Measurements from ENCODE around the gene MCM3AP.
"Not testable (repeated sequence)": the region's sequence is repeated elsewhere in the genome, so short reads cannot be mapped to it uniquely, and the experiment has no call there.

MCM3AP gene

DNA sequence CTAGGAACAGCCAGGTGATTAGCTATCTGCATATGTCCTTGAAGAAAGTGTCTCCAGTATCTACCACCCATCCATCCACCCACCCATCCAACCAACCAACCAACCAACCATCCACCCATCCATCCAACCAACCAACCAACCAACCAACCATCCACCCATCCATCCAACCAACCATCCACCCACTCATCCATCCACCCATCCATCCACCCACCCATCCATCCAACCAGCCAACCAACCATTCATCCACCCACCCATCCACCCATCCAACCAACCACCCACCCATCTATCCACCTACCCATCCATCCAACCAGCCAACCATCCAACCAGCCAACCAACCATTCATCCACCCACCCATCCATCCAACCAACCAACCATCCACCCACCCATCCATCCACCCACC lies 26.2 kb upstream of the MCM3AP start:
- no peak for DNase-seq (ENCODE audit: low read depth in 2 of 2)

DNA sequence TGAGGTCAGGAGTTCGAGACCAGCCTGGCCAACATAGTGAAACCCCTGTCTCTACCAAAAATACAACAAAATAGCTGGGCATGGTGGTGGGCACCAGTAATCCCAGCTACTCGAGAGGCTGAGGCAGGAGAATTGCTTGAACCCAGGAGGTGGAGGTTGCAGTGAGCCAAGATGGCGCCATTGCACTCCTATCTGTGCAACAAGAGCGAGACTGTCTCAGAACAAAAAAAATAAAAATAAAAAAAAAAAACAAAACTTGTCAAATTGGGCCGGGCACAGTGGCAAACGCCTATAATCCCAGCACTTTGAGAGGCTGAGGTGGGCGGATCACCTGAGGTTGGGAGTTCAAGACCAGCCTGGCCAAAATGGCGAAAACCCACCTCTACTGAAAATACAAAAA lies 24.8 kb upstream of the MCM3AP start:
- not testable (repeated sequence) for DNase-seq (ENCODE audit: low read depth in 2 of 2)

DNA sequence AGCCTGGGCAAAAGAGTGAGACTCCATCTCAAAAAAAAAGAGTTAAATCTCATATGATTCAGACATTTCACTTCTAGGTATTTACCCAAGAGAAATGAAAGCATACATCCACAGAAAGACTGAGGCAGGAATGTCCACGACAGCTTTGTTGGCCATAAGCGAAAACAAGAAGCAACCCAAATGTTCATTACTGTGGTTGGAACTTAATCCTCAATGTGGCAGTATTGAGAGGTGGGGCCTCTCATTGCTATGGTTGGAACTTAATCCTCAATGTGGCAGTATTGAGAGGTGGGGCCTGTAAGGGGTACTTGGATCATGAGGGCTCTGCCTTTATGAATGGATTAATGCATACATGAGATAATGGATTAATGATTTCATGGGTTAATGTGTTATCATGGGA lies 23.0 kb upstream of the MCM3AP start:
- DNase-seq (ENCODE audit: low read depth in 2 of 2), result no peak

DNA sequence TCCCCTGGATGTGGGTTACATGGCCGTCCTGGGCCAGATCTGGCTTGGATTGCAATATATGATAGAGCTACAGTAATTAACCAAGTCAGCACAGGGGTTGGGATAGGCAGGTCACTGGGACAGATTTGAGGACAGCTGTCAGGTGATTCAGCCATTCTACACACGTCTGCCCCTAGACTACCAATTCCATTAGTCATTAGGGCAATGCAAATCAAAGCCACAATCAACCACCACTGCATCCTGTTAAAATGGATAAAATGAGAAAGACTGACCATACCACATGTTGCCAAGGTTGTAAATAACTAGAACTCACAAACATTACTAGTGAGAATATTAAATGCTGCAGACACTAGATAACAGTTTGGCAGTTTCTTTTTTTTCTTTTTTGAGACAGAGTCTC lies 22.2 kb upstream of the MCM3AP start:
- no peak for DNase-seq (ENCODE audit: low read depth in 2 of 2)

DNA sequence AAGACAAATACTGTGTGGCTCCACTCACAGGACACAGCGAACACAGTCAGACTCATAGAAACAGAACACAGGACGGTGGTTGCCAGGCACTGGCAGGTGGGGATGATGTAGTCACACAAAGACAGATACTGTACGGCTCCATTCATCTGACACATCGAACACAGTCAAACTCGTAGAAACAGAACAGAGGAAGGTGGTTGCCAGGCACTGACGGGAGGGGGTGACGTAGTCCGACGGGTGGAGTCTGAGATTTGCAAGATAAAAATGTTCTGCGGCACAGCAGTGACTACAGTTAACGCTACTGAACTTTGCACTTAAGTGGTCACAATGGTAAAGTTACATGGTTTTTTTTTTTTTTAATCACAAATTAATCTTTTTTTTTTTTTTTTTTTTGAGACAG lies 19.5 kb upstream of the MCM3AP start:
- DNase-seq (ENCODE audit: low read depth in 2 of 2), result no peak

DNA sequence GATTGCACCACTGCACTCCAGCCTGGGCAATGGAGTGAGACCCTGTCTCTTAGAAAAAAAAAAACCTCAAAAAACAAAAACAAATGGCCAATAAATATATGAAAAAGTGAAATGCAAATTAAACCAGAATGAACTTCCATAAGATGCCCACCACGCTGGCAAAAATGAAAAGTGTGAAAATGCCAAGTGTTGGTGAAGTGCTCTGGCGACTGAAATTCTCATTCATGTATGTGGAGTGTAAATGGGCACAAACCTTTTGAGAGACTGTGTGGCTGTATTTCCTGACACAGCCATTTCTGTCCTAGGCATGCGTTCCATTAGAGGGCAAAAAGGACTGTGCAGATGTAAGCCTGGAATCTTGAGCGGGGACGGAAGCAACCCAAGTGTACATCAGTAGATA lies 19.0 kb upstream of the MCM3AP start:
- no peak for DNase-seq (ENCODE audit: low read depth in 2 of 2)

DNA sequence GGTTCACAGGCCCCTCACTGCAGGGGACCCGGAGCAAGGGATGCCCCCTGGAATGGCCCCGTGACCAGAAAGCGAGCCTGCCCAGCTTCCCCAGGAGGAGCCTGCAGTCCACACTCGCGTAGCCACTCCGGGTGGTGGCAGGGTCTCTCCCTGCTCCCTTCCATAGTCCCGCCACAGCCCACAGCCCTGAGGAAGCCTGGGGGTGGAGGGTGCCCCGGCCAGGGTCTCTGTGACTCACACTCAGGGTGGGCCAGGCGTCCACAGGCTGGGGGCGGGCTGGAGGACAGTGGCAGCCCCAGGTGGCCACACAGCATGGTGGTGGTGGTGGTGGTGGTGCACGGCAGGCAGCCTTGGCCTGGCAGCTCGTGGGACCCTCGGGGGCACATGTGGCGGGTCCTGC lies 16.3 kb upstream of the MCM3AP start:
- DNase-seq (ENCODE audit: low read depth in 2 of 2), result no peak

DNA sequence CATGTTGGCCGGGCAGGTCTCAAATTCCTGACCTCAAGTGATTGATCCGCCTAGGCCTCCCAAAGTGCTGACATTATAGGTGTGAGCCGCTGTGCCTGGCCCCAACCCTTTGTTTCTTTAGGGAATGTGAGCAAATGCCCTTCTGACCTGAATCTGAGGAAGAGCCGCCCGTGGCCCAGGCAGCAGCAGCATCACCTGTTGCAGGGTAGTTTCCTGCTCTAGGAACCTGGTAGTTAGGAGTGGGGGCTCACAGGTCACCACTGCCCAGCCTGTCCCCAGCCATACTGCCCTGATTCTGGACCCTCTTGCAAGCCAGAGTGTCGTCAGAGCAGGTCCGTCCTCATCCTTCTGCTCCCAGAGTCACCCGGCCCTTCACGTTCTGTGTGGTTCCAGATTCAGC lies 13.8 kb upstream of the MCM3AP start:
- DNase-seq (ENCODE audit: low read depth in 2 of 2), result no peak

DNA sequence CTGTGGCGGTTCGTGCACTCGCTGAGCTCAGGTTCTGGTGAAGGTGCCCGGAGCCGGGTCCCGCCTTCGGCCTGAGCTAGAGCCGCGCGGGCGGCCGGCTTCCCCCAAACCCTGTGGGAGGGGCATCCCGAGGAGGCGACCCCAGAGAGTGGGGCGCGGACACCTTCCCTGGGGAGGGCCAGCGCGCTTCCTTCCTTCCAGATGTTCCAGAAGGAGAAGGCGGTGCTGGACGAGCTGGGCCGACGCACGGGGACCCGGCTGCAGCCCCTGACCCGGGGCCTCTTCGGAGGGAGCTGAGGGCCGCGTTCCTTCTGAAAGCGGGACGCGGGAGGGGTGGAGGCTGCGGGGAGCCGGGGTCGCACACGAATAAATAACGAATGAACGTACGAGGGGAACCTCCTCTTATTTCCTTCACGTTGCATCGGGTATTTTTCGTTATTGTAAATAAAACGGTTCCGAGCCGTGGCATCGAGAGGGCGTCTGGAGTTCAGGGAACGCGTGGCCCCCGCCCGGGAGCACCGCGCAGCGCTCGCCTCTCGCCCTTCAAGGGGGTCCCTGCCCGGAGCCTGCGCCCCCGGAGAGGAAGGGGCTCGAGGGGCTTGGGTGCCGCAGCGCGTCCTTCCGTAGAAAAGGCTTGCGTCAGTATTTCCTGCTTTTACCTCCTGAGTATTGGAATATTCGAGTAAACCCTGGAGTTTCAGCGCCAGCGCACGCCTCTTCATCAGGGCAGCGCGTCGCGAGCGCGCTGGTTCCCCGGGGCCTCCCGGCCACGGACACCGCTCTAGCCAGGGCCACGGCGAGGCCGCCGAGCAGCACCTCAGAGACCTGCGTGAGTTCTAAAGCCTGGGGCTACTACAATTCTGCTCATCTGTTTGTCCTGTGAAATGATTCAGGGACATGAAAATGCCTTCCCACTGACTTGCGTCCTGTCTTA lies 12.2 kb upstream of the MCM3AP start:
- DNase-seq (ENCODE audit: low read depth in 2 of 2), result no peak

DNA sequence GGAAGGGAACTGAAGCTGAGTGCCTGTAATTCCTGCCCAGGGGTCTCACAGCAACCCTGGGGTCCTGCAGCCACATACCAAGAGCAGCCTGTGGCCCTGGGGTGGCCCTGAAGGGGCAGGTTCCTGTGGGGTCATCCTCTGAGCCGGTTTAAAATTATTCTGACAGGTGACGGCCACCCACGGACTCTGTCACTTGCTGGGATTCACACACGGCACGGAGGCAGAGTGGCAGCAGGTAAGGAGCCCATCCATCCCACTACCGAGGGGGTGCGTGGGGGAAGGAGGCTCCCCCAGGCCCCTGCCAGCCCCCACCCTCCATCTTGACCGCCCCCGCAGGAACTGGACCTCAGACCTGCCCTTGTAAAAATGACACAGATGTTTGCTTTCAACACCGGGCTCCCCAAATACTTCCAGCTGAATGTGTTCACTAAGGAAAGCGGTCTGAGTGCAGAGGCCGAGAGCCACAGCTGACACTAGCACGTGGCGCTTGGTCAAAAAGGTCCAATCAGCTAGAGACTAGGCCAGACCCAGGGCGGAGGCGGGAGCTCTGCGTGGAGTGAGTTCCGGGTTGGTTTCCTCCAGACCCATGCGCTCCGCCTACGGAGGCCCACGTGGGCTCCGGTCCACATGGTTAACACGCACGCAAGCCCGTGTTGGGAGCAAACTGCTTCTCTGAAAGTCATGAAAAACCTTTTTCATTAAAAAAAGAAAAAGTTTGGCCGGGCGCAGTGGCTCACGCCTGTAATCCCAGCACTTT lies 10.8 kb upstream of the MCM3AP start:
- peak; percentile 40 to 55 for DNase-seq (ENCODE audit: low read depth in 2 of 2)

DNA sequence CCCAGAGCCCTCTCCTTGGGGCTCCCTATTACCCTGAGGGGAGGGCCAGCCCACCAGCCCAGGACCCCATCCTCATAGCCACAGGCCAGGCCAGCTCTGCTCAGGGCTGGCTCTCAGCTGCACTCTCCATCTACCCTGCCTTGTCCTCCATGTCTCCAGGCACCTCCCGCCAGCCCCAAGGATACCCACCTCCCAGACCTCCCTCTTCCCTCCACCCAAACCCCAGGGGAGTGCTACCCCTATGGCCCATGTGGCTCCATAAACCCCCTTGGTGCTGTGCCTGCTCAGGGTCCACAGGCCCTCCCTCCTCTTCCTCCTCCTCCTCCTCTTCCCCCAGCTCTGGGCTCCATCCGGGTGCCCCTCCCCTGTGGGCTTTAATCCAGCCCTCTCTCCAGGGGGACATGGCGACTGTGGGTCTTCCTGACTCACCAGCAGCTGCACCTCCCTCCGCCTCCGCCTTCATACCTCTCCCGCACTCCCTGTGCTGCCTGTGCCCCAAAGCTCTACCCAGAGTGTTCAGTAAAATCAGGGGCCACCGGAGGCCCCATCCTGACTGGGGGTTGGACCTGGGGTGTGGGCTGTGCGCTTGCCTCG lies 9.9 kb upstream of the MCM3AP start:
- no peak for DNase-seq (ENCODE audit: low read depth in 2 of 2)

DNA sequence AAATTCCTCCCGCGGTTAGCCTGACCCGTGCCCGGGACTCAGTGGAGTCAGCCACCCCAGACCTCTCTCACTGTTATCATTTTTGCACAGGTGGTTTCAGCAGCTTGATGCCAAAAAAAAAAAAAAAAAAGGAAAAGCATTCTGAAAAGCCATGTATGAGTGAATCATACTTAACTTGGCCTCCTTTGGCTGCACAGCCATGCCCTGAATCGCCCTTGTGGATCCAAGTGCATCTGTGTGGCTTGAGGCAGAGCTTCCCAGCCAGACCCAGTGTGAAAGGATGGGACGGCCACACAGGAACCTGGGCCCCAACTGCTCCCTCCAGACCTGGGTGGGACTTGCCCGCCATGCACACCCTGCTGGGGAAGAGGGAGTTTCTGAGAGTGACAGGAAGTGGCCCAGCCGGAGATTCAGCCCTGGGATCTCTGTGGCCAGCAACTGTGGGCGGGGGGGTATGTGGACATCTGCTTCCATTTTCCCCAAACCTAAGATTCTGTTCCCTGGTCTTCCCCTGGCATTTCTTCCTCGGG lies 9.3 kb upstream of the MCM3AP start:
- no peak for DNase-seq (ENCODE audit: low read depth in 2 of 2)

DNA sequence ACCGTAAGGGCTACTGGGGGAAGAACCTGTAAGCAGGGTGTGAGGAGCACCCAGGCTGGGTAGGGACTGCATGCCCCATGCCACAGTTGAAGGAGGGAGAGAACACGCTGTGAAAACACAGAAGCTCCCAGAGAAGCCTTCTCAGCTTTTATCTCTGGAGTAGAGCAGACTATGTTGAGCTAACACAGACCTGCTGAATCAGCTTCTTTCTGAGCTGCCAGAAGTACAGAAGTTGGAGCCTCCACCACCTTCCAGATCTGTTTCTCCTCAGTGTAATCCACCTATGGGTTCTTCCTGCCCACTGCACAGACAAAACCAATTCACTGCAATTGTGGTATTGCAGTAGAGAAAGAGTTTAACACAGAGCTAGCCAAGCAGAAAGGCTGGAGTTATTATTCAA lies 6.2 kb upstream of the MCM3AP start:
- no peak for DNase-seq (ENCODE audit: low read depth in 2 of 2)

DNA sequence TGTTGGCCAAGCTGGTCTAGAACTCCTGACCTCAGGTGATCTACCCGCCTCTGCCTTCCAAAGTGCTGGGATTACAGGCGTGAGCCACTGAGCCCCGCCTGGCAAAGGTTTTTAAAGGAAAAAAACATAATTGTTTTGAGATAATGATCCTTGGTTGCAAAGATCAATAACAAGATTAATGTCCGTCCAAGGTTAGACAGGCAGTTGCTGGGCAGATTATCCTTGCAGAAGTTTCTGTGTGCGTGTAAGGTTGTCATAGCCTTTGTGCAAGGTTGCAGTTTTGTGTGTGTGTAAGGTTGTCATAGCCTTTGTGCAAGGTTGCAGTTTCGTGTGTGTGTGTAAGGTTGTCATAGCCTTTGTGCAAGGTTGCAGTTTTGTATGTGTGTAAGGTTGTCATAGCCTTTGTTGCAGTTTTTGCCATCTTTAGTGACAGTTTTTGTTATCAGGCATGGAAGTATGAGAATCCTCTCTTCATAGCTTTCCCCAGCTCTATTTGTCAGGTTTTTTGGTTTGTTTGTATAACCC lies 4.3 kb upstream of the MCM3AP start:
- DNase-seq (ENCODE audit: low read depth in 2 of 2), result no peak

DNA sequence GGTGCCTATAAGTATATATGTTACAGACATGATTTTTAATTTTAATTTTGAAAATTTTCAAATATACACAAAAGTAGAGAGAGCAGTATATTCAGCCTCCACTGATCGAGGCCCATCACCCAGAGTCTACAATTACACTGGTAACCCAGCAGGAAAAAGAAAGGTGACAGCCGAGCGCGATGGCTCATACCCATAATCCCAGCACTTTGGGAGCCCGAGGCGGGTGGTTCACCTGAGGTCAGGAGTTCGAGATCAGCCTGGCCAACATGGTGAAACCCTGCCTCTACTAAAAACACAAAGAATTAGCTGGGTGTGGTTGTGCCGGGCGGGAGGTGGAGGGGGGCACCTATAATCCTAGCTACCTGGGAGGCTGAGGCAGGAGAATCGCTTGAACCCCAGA lies 2.1 kb upstream of the MCM3AP start:
- no peak for DNase-seq (ENCODE audit: low read depth in 2 of 2)

DNA sequence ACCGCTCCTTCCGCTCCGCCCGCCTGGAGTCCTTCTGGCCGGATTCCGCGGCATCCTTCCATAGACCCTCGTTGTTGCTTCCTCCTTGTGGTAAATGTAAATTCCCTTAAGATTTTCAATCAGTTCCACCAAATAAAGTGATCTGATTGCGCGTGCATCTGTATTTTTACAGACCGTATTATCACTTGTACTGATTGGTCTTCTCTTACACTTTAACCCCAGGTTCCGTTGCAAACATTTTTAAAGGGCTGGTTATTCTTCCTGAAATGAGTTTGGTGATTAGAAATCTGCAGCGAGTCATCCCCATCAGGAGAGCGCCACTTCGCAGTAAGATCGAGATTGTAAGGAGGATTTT lies 1.2 kb upstream of the MCM3AP start:
- DNase-seq (ENCODE audit: low read depth in 2 of 2), result no peak

DNA sequence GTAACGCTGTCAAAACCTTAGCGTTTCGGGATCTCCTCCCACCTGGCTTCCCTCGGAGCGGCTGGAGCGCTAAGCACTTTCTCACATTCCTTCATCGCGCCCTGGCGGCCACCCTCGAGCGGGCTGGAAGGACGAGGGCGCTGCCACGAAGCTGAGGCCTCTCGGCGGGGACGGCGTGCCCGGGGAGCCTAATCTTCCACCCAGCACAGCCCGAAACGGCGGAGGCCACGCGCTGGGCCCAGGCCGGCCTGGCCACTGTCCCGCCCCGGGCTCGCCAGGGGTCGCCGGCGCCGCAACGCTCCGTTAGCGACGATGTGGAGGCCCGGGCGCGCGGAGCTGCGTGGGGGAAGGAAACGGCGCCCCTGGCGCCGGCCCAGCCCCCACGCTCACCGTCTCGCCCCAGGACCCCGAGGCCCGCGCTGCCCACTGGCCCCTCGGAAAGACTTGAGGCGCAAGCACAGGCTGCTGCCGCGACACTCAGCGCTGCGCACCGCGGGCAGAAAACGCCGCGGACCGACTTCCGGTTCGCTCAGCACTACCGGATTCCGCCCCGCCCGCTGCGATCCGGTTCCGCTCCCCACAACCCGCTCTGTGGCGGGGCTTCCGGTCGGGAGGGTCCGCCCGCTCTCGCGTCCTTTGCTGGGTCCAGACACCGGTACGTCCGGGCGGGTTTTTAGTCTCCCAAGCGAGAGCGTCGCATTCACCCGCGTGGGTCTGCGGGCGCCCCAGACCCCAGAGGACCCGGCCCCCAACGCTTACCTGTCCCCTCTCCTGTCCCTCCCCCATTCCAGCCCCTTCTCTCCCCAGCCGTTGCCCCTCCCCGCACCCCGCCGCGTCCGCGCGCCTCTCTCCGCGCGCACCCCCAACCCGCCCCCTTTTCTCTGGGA lies 593 bp upstream of the MCM3AP start, which contains the start of gene YBEY:
YBEY (plus strand) TSS at position 582 of the 887 bp plus-strand sequence. CDS start 572 bp downstream, outside the sequence.
- peak; percentile 84 to 85 for DNase-seq (ENCODE audit: low read depth in 2 of 2)

DNA sequence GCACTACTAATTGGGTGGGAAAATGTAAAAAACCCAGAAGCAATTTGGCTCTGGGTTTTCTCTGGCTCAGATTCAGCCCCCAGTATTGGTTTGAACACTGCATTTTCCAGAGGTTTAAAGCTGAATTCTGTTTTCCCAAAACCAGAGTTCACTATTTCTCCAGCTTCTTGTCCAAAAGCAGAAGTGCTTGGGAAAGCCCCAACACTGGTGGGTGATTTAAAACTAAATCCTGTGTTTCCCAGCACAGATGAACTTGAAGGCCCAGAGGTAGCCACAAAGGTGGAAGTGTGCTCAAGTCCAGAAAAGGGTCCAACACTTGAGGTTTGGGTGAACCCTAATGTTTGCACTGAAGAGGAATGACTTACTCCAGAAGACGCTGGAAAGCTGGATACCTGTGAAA lies 678 bp downstream of the MCM3AP start:
- DNase-seq (ENCODE audit: low read depth in 2 of 2), result no peak

DNA sequence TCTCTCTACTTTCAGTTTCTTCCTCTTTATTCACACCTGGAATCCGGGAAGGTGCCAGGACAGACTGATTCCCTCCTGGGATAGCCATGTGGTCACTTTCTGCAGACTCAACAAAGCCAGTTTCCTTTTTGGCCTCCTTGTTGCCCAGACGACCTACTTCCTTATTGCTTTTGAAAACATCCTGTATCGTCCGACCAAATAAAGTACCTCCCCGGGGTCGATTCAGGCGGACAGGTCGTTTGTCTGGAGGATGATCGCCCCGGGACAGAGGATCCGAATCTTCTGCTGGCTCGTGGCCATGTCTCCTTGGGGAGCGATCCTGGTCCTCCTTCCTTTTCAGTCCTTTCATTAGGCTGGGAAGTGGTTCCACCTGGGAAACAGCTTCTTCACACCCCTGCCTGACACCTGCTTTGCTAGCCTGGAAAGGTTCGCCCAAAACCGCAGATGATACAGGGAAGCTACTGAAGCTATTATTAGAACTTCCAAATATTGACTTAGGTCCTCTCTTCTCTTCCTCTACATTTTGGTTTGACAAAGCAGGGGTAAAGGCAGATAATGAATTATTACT lies 1.2 kb downstream of the MCM3AP start:
- DNase-seq (ENCODE audit: low read depth in 2 of 2), result no peak

DNA sequence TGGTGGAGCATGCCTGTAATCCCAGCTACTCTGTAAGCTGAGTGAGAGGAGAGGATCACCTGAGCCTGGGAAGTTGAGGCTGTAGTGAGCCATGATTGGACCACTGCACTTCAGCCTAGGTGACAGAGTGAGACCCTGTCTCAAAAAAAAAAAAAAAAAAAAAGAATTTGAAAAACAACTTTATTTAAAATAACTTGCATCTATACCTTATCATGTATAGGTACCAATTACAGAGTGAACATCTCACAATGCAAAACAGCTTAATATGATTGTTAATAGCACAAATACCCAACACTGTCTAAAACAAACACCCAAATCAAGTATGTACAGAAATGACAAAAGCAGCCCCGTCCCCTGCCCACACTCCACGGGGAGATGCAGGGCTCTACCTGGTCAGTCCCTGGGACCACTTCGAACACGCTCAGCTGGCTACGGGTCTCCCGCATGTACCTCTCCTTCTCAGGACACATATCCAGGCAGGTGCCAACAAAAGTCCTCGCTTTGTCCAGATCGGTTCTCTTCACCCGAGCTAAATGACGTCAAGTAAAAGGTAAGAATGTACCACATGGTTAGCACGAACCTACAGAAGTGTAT lies 10.5 kb downstream of the MCM3AP start:
- DNase-seq (ENCODE audit: low read depth in 2 of 2), result no peak
